Body of pancreas (tissue), 4 donors: ENCODE data around the gene GPR143.

ENCODE experiments used
- CTCF ChIP-seq, 7 experiments: fragments of 450-650 bp in 4 of 7; fragments of 200-600 bp in 3 of 7; sonication (generic) in 3 of 7; IDR thresholded peaks; one replicate each; pipeline ENCODE4 v1.5.1; 2016 to 2019; ENCODE audit warnings: antibody characterized with exemption in 7 of 7
- POLR2A ChIP-seq, 3 donors: fragments of 450-650 bp; IDR thresholded peaks; one replicate each; pipeline ENCODE4 v1.6.1; 2016; ENCODE audit warnings: antibody characterized with exemption in 3 of 3, mild to moderate bottlenecking in 2 of 3

GRCh38 chrX:9785254-9785943 lies 19.8 kb upstream of the GPR143 start:
- TF ChIP-seq CTCF (IDR thresholded peaks at IDR 0.05) (no peak), POLR2A (IDR thresholded peaks at IDR 0.05) (no peak)
